Limb (tissue), 2 donors: ENCODE data around the gene SERTAD4.
"Not testable (repeated sequence)": the region's sequence is repeated elsewhere in the genome, so short reads cannot be mapped to it uniquely, and the experiment has no call there.

ENCODE experiments used
- DNase-seq, 2 donors: peaks; one replicate each; pipeline ENCODE4 v3.0.0-alpha.2; 2016; ENCODE audit errors: extremely low spot score in 2 of 2

Gene SERTAD4

DNA sequence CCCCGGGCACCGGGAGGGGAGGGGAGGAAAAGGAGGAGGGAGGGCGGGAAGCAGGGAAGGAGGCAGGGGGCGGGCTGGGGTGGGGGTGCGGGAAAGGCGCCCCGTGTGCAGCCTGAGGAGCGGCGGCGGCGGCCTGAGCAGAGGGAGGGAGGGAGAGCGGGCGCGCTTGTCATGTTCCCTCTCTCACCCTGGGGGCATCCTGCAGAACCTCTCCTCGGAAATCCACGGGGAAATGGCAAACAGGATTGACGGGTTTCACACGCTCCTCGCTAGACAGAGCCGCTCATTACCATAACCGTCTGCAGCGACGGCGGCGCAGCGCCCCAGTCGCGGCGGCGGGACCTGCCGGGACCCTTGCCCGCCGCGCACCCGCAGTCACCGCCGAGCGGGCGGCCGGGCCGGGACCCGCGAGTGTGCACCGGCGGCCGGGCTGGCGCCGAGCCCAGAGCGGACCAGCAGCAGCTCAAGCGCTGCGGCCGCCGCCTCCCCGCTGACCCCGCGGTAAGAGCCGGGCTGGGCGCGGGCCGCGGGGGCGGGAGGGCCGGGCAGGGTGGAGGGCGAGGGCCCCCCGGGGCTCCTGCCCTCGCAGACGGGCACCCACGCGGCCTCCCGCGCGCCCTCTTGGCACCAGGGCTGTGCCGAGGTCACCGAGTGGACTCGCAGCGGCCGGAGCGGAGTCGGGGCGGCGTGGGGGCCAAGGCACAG is at the start of gene SERTAD4:
SERTAD4 (plus strand) TSS at position 286 of the 705 bp plus-strand sequence. CDS start 5,165 bp downstream, outside the sequence.
- DNase-seq: peak; percentile 69 to 86

DNA sequence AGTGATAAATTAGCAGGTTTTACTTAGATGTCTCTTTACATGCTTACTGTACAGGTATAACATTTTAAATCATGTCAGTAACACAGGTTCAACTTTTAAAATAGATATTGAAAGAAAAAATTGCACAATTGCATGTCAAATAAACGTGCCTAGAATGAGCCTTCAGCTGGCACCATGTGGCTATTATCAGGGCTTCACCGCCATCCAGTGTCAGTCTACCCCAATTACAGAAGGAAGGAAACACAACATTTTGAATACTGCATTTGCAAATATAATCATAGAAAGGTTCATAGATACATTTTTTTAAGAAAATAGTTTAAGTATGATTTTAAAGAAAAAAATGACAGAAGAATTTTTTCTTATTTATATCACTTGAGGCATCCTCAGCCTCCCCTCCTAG is 47.5 kb upstream of the SERTAD4 start:
- DNase-seq: no peak

DNA sequence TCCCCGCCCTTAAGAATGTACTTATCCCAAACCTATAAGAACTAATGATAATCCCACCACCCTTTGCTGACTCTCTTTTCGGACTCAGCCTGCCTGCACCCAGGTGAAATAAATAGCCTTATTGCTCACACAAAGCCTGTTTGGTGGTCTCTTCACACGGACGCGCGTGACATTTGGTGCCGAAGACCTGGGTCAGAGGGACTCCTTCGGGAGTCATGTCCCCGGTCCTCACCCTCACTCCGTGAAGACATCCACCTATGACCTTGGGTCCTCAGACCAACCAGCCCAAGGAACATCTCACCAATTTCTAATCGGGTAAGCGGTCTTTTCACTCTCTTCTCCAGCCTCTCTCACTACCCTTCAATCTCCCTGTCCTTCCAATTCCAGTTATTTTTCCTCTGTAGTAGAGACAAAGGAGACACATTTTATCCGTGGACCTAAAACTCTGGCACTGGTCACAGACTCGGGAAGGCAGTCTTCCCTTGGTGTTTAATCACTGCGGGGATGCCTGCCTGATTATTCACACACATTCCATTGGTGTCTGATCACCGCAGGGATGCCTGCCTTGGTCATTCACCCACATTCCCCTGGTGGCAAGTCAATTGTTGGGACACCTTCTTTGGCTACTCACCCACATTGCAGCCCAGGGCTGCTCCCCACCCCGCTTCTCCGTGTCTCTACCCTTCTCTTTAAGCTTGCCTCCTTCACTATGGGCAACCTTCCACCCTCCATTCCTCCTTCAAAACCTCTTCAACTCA is 44.6 kb upstream of the SERTAD4 start:
- DNase-seq: not testable (repeated sequence)

DNA sequence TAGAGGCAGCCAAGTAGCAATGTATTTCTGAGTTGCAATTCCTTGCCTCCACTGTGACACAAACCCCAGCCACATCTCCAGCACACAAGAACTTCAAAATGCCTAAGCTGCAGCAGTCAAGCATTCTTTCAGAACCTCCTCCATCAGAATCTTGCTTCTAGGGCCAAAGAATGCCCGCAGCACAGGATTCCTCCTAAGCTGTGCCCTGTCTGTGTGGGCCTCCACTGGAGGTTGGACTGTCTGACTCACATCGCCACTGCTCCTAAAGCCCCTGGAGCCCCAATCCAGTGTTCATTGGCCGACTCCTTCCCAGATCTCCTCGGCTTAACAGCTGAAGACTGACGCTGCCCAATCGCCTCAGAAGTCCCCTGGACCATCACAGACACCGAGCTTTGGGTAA is 43.2 kb upstream of the SERTAD4 start:
- DNase-seq: no peak

DNA sequence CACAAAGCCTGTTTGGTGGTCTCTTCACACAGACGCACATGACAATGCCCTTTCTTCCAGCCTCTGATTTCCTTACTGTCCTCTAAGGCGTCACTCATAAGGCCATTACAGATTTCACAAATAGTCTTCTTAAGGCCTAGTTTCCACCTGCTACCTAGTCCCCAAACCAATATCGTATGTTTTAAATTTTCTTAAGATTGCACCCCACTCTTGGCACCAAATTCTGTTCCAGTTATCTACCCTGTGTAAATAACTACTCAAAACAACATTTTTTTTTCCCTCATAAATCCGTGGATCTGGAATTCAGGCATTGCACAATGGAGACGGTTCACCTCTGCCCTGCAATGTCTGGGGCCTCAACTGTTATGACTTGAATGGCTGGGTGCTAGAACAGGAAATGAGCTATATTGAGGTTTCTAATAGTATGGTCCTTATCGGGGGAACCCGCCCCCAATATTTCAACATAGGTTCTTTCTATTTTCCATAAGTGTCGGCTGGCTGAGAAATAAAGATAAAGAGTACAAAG is 36.9 kb upstream of the SERTAD4 start:
- DNase-seq: no peak

DNA sequence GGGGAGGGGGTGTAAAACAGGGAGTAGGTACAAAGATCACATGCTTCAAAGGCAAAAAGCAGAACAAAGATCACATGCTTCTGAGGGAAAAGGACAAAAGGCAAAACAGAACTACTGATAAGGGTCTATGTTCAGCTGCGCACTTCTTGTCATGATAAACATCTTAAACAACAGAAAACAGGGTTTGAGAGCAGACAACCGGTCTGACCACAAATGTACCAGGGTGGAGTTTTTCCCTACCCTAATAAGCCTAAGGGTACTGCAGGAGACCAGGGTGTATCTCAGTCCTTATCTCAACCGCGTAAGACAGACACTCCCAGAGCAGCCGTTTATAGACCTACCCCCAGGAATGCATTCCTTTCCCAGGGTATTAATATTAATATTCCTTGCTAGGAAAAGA is 36.3 kb upstream of the SERTAD4 start:
- DNase-seq: not testable (repeated sequence)

DNA sequence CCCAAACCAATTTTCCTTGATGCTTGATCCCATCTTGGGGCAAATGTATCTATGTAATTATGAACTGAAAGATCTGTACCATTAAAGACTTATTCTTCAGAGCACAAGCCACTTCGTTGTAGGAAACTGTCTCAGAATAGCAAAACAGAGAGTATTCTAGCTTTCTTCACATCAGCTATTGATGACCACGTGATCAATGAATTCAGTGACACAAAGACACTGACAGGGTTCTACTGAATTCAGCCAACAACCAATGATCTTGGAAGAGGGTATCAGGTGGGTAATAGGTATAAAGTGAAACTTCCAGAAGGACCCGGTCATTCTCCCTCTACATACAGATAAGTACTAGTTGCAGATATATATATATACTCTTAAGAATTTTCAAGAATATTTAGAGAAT is 33.8 kb upstream of the SERTAD4 start:
- no peak for DNase-seq

DNA sequence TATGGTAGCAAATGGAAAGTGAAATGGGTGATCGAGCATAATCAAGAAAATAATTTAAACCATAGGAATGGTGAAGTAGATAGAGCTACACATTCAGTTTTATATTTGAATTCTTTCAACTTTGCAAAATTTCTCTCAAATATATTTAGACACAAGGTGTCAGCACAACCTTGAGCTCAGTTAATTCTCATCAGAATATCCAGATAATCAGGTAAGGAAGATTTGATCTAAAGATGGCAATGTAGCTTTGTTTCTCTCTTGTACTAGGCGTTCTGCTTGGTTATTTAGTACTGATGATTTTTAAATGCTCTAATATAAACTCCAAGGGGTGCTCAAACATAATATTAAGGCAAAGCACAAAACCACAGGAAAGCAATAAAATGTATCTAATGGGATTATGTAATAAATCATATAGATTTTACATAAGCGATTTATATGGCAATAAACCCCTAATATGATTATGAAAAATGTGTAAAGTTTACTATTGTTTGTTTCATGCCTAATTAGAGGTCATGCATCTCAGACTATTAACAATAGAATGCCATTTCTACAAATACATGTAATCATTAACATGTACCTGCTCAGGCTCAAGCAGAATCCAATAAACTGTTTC is 32.4 kb upstream of the SERTAD4 start:
- no peak for DNase-seq

DNA sequence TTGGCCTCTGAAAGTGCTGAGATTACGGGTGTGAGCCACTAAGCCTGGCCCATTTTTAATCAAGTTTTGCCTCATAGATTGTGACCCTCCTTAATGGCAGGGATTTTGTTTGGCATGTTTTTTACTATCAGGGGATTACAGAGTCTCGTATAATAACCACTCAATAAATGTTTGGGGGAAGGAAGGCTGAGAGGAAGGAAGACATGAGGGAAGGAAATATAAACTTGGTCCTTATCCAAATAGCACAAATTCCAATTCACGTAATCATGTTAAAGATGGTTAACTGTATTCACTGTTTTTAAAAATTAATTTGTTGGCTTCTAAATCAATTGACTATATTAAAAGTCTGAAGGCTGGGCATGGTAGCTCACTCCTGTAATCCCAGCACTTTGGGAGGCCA is 30.9 kb upstream of the SERTAD4 start:
- DNase-seq: no peak

DNA sequence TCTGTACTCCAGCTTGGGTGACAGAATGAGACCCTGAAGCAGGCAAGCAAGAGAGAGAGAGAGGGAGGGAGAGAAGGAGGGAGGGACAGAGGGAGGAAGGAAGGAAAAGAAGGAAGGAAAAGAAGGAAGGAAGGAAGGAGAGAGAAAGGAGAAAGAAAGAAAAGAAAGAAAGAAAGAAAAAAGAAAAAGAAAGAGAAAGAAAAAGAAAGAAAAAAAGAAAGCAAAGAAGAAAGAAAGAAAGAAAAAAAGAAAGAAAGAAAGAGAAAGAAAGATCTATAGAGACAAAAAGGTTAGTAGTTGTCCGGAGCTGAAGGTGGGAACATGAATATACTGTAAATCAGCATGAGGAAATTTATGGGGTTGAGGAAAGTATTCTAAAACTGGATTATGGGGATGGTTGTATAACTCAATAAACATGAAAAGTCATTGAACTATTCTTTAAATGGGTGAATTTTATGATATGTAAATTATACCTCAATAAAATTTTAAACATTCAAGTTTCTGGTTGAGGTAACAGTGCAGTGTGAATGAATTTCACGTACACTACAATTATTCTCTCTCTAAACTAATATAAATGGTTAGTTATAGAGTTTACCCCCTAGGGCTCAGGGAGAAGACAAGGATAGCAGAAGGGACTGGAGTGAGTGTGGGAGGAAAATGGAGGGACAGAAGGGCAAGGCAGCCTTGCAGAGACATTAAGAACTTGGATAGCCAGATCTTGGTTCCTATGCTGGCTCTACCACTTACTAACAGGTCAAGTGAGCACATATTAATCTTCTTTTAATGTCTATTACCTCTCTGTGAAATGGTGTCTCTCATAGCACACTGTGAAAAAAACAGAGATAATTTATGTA is 24.8 kb upstream of the SERTAD4 start:
- no peak for DNase-seq

DNA sequence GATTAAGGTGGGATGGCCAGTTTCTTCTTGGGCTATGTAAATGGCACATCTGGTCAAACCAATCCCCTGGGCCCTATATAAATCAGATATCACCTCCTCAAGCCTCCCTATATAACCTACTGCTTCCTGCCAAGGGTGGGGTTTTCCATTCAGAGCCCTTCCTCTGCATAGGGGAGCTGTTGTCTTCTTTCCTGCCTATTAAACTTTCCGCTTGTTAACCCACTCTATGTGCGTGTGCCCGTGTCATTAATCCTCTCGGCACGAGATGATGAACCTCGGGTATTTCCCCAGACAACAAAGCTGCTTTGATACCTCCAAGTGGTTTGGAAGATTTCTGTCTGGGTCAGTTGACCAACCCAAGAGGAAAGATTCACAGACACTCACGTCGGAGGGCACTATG is 19.3 kb upstream of the SERTAD4 start:
- no peak for DNase-seq

DNA sequence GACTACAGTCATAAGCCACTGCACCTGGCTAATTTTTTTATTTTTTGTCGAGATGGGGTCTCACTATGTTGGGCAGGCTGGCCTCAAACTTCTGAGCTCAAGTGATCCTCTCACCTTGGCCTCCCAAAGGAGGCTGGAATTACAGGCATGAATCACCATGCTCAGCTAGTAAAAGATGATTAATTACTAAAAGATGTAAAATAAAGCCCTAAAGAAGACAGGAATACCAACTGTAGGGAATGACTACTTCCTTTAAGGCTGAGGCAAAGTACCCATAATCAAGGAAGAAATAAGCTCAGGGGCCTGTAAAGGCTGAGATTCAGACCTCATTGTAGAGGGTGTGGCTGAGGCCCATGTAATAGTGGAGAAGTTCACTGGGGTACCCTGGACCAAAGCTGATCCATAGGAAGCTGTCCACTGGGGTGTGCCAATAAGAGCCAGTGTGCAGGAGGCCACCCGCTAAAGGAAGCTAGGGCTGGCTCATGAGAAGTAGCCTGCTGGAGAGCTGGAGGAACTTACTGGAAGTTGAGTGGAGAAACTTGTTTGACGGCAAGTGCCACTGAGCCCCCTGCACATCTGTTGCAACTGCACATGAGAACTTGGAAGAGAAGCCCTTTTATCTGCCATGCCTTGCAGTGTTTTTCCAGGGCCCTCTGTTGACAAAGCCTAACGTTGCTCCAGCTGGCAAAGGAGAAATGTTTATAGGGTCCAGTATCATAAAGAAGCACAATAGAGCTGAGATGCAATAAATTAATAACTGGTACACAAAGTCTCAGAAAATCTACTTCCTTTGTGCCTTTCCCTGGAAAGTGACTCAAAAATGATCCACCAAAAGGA is 17.8 kb upstream of the SERTAD4 start:
- DNase-seq: no peak

DNA sequence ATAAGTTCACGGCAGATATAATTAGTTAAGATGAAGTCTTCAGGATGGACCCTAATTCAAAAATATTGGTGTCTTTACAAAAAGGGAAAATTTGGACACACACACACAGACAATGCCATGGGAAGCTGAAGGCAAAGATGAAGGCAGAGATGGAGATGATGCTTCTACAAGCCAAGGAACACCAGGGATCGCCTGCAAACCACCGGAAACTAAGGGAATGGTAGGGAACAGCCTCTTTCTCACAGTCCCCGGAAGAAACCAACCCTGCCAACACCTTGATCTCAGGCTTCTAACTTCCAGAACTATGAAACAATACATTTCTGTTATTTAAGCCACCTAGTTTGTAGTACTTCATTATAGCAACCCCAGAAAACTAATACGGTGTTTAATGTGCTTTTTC is 15.1 kb upstream of the SERTAD4 start:
- no peak for DNase-seq

DNA sequence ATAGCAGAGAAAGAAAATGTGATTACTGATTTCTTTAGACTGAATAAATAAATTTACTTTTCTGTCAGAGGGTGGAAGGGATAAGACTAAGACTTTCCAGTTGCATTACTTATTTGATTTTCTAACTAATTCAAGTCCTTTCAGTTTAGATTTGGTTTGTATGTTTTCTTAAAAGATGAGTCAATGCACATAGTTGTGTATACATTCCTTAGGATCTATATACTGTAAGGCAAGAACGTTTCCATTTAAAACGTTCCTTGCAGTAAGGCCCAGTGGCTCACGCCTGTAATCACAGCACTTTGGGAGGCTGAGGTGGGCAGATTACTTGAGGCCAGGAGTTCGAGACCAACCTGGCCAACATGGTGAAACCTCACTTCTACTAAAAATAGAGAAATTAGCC is 14.5 kb upstream of the SERTAD4 start:
- DNase-seq: no peak

DNA sequence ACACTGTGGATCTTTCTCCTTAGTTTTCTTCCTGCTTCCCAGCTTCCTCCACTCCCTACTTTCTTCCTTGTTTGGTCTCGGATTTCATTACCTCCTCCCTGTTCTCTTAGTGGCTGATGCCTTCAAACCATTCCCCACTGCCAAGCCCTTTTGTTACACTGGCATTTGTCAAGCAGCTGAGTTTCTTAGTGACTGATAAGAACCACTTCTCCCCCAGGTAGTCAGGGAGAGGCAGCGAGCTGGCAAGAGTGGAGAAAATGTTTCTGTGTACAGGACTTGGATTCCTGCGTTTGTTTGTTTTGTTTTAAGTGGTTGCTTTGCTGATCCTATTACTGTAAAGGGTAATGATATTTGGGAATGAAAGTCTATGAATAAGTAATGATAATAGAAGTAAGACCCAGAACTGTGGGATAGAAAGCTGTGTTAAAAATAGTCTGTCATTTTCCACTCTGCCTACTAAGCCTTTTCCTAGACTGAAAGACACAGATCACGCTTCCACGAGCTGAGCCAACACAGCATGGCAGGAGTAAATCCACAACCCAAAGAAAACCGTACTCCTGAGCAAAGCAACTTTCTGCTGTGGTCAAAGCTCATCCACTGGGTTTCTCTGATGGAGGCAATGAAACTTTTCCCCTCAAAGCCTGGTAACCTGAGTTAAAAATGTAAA is 10.1 kb upstream of the SERTAD4 start:
- peak in 1 of 2 donors; percentile 26 for DNase-seq

DNA sequence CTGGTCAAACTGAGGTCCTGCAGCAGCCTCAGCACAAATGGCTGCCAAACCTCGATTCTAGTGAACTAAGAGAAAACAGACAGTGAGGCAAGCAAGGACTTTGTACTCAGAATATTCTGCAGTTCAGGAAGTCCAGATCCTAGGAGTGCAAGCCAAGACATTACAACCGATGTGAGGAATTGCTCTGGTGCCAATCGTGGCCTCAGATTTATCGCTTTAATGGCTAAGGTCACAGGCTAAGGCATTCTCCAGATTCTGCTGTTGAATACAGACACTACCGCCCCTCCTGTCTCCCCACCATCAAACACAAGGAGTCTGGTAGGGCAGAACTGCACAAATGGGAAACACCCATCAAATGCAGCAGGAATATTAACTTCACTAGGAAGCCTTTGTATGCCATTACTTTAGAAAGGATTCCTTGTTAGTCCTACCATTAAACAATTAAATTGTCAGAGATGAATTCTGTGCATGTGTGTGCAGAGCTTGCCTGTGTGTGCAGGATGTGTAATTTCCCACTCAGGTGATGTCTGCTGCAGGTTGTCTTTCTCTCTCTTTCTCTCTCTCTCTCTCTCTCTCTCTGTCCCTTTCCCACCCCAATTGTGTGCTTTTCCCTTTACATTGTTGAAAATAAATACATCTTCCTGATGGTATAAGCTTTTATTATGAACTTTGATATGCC is 9.2 kb upstream of the SERTAD4 start:
- DNase-seq: no peak

DNA sequence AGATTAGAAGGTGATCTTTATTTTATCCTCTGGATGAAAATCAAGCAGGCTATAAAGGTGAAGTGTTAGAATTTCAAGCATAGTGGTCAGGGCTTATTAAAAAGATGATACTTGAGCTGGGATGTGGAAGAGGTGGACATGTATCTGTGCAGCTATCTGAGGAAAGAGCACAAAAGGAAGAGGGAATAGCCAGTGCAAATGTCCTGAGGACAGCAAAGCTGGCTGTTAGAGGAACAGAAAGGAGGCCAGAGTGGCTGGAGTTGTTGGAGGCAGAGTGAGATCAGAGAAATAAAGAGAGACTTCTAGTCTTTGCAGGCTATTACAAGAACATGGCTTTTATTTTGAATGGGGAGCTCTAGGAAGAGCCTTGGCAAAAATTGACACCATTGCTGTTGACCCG is 4.4 kb upstream of the SERTAD4 start:
- no peak for DNase-seq

DNA sequence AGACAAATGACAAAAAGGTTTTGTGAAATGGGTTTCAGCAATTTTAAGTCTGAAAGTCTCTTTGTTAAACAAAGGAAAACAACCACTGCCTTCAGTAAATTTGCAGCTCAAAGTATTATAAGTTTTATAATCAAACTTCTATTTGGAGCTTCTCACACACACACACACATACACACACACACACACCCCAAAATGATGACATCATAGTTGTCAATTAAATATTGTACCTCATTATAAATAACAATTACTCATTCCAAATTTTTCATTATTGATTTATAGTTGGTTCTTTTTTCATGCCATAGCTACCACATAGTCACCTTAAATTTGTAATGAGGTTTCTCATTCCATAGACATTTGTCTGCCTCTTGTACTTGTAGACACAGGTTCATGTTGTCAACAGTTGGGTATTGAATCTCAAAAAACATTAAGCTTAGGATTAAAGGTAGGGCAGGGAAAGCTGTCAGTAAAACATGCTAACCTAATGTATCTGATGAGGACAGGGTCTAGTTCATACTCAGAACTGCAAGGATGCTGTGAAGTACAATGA is 2.4 kb upstream of the SERTAD4 start:
- no peak for DNase-seq

DNA sequence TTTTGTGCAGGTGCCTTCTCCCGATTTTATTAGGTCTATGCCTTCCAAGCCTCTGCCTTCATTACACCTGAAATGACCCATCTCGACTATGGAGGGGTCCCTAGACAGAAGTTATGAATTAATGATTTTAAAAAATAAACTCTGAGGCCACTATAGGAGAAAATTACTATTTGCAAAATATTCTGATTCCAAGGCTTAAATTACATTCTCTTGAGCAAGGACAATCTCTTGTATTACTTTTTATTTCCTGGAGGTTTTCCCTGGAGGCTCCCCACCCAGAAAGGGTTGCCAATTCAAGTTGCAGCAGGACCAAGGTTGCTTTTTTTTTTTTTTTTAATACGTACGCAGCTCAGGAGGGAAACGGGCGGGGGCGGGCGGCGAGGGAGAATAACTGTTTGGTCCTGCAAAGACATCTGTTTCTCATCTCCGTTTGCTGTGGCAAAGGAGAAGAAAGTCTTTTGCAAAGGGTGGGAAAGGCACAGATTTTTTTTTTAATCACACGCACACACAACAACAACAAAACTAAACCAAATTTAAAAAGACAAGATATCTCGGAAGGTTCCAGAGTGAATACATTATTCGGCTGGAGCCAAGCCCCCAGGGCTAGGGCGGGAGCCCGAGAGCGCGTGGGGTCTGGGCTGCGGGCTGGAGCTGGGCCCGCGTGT is 618 bp upstream of the SERTAD4 start:
- peak in 1 of 2 donors; percentile 74 for DNase-seq
